SKM-1 treated with dmso at 0.1 percent for 144 hours (cell line): Measurements from ENCODE around the gene LTBP2.

Experiments
- DNase-seq: peaks from one replicate; lab custom pipeline; 2025; ENCODE audit not compliant: unreplicated experiment; lab: John Stamatoyannopoulos, UW

Gene LTBP2

GRCh38 chr14:74532246-74532645 lies 79.8 kb downstream of the LTBP2 start:
- no peak for DNase-seq

GRCh38 chr14:74531467-74531866 lies 80.6 kb downstream of the LTBP2 start:
- DNase-seq, result no peak

DNA sequence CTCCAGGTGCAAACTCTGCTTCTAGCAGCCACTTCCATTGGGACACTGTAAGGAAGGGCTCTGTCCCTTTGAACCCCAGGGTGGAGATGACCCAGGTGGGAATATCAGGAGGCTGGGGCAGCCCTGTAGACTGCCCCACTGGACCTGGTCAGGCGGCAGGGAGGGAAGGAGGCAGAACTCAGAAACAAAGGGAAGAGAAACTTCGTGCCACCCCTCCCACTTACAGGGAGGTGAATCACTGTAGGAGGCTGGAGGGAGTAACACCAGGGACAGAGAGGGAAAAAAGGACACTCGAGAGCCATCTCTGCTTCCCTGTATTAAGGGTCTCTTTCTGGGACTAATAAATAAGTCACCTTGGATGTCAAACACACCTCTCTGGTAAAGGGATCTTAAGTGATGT lies 81.0 kb downstream of the LTBP2 start:
- DNase-seq, result no peak

GRCh38 chr14:74528886-74529285 lies 83.2 kb downstream of the LTBP2 start:
- DNase-seq, result no peak

GRCh38 chr14:74528406-74528805 lies 83.6 kb downstream of the LTBP2 start:
- DNase-seq, result no peak

DNA sequence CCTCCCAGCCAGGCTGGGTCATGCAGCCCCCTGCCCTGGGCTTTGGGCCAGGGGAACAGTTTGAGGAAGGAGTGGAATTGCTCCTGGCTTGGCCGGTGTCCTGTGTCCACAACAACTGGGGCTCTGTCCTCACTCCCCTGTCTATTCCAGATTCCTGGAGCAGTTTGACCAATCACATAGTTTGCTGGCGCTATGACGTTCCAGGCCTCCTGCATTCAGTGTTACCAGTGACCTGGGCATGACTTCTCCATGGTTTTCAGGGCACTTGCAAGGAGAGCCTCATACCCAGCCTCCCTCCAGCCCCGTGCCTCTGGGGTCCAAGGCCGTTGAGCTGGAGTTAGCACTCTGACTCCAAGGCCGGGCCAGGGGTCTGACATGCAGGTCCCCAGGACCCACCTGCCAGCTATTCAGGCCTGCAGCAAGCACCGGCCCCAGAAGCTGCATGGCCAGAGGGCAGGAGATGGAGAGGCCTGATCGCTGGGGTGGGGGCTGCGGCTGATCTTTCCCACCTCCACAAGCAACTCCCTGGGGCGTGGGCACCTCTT lies 84.2 kb downstream of the LTBP2 start:
- DNase-seq, result no peak

- DNase-seq, result no peak
Measured at GRCh38 chr14:74526854-74527585, 85.0 kb downstream of the LTBP2 start.

- no peak for DNase-seq
Measured at GRCh38 chr14:74525361-74525851, 86.6 kb downstream of the LTBP2 start.

DNA sequence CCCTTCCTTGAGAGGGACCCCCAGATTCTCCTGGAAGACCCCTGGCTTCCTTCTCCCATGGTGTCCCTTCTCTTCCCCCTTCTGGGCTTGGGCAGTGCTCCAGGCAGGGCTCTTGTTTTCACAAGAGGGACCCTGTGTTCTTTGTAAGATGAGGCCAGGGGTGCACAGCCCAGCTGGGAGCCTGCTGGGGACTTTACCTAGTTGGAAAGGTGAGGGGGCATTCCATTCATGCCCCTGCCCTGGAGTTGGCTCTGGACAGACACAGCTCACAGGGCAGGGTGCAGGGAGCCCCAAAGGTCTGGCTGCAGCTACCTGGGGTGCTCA lies 87.3 kb downstream of the LTBP2 start:
- DNase-seq, result no peak

- no peak for DNase-seq
Measured at GRCh38 chr14:74524076-74524811, 87.8 kb downstream of the LTBP2 start.

- no peak for DNase-seq
Measured at GRCh38 chr14:74522740-74523139, 89.3 kb downstream of the LTBP2 start.

DNA sequence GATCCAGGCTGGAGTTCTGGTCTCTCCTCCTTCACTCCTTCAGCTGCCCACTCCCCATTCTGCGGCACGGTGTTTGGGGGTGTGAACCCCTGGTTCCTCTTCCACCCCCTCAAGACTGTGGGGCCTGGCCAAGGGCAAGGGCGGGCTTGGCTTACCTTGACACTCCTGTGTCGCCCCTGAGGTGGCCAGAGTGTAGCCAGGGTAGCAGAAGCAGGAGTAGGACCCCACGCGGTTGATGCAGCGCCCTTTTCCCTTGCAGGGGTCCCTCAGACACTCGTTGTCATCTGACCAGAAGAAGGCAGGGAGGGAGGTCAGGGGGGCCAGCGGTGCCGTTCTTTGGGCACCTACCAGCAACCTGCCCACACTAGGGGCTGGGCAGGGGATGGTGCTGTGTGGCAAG lies 90.3 kb downstream of the LTBP2 start:
- no peak for DNase-seq

- DNase-seq, result no peak
Measured at GRCh38 chr14:74519316-74520074, 92.5 kb downstream of the LTBP2 start.

DNA sequence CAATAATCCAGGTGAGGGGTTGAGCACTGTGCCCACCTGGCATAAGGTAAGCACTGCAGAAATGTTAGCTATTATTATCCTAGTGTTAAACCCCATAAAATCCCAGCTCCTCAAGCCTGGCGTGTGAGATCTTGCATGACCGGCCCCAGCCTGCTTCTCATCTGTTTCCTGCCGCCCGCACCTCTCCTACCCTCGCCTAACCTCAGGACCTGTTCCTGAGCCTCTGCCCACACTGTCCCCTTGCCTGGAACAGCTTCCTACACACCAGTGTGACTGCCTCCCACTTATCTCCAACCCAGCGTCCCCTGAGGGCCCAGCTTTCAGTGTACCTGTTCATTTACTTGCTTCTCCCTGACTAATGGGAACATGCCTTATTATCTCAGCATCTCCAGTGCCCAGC lies 93.8 kb downstream of the LTBP2 start:
- no peak for DNase-seq

DNA sequence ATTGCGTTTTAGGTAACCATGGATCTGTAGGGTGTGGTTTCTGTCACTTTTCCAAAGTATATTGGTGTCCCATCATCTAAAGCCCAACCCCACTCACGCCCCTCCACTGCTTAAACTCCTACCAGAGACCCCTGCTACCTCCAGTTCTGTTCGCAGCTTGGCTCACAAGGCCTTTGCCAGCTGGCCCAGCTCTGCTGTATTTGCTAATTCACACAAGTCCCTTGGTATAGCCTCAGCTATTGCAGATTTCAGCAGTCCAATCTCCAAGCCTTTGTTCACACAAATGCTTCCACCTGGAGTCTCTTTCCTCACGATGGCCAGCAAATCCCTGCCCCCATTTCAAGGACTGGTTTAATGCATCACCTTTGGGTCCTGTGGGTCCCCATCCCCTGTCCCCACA lies 94.3 kb downstream of the LTBP2 start:
- DNase-seq, result no peak

DNA sequence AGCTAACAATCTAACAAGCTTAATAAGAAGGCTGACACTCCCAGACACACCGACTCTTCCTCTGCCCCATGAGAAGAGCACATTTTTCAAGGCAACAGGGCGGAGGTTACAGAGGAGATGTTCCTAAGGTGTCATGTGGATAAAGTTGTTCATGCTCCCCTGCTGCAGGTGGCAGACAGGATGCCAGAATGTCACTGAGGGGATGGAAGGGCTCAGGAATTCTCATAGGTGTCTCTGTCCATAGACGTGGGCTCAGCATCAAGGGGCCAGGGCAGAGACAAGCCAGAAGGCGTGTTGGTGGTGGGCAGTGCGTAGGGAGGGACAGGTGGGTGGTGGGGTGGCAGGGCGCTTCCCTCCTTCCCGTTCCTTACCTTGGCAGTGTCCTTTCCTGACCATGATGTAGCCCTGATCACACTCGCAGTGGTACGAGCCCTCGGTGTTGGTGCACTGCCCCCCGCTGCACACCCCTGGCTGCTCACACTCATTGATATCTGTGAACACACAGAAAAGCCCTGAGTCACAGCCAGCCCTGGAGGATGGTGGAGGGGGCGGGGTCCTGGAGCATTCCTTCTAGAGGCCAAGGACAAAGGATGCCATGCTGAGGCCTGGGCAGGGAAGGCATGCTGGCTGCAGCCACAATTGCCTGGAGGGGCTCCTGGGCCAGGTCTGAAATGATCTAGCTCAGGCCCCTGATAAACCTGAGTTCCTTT lies 95.4 kb downstream of the LTBP2 start:
- DNase-seq, result no peak

DNA sequence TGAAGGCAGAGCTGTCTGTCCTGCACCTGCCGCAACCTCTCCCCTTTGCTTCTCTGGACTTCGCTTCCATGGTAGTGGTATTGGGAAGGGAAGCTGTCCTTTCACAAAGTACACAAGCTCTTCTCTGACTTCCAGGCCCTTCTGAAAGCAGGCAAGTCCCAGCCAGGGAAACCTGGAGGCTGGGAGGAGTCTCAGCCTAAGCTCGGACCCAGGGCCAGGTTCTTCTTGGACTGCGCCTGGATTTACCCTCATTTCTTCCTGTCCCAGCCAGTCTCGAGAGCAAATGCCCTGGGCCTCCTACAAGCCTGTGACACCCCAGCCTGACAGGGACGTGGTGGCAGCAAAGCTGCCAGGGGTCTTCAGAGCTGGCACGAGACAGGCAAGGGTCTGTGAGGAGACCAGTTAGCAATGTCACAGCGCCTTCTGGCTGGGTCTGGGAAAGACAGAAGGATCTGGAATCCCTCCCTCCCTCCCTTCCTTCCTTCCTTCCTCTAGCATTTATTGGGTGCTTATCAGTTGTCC lies 96.1 kb downstream of the LTBP2 start:
- DNase-seq, result no peak

DNA sequence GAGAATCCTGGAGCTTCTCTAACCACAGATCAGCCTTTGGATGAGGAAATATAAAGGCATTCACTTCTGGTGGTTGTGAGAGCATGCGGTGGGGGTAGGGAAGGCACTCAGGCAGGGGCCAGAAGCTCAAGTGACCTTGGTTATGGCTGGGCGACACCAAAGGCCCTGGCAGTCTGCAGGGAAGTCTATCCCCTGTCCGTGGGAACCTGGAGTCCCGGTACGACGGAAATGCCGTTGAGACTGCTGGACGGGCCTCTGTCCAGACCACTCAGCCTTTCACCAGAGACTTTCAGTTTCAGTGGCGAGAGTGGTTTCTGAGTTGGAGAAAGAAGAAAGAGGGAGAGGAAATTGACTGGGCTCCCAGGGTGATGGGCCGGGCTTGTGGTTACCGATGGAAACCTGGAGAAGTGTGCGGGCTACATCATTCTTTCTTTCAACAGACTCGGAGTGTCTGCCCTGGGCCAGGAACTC lies 97.5 kb downstream of the LTBP2 start:
- DNase-seq, result peak; percentile 21

DNA sequence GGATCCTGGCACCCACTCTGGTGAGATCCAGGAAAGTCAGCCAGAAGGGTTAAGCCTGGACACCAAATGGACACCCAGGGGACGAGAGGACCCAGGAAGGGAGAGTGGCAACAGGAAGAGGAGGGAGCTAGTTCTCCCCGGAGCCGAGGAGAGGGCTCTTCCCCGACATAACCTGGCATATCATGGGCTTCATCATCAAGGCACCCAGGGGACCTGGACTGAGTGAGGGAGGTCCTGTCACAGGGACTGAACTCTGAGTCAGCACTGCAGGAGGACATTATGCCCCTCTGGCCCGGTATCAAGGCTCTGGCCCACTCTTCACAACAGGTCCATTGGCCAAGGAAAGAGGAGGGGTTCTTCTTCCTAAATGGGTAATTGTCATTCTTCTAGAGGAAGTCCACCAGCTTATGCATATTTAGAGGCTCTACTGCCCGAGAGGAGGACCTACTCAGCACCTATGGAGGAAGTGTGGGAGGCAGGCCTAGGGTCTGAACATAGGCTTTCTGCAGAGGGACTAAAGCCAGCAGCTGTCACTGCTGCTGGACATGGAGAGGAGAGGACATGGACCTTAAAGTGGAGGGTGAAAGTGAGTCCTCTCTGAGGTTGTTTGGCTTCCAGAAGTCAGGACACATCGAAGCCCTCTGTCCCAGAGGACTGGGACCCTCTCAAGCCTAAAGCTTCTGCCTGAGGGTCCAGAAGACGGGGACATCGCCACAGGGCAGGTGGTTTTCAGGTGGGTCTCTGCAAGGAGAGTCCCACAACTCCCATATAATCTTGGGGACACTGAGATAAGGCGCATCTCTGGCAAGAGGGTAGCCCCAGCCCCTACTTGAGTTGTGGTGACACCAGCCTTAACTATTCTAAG lies 99.8 kb downstream of the LTBP2 start:
- no peak for DNase-seq

DNA sequence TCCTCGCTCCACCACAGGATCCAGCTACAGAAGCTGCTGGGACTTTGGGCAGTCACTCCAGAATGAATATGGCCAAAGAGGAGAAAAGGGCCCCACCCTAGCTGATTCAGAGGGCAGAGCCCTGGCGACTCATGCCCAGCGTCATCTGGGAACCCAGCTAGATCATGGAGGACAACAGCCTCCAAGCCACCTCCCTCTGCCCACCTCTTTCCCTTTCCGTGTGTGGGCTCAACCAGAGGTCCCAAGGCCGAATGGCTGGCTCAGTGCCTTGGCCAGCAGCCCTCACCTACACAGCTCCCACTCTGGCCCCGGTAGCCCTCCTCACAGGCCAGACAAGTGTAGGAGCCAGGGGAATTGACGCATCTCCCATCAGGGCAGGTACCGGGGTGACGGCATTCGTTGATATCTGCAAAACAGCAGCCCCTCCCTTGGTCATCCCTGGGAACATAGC lies 101.1 kb downstream of the LTBP2 start:
- no peak for DNase-seq
